GM12878 (cell line): ENCODE measurements around the gene BBLN. TPM values are rescaled to one million over a fixed set of nuclear protein-coding genes. Genes with fewer than 3 reads are reported as not detected.

Experiments used
- ATAC-seq: fragments of 200-7000 bp; cut with Tn5 transposase; 3 replicates; pipeline ENCODE4 v1.9.1; 2020; ENCODE audit warnings: mild to moderate bottlenecking, moderate library complexity
- BruUV-seq: library from RNA; stranded (reverse); fragments of 400-500 nt; replicated peaks from 2 replicates; lab custom pipeline; 2021; lab: Mats Ljungman, UMichigan
- CTCF ChIA-PET: fragments of 300-600 bp; sonication (Branson Sonifier 250); formaldehyde crosslinking; extraction: SDS; loops from one replicate; lab custom pipeline; 2021; ENCODE audit warnings: inconsistent platforms; lab: Yijun Ruan, JAX
- POLR2A ChIA-PET: fragments of 350-600 bp; formaldehyde crosslinking; extraction: SDS; loops from one replicate; lab custom pipeline; 2021; ENCODE audit warnings: inconsistent platforms; lab: Charles Lee
- RAD21 ChIA-PET: fragments of 300-600 bp; sonication (Branson Sonifier 250); formaldehyde crosslinking; loops from one replicate; lab custom pipeline; 2023; ENCODE audit warnings: antibody characterized with exemption; ENCODE audit not compliant: unreplicated experiment; lab: Charles Lee
- SMC1A ChIA-PET: fragments of 300-600 bp; sonication (Branson Sonifier 250); formaldehyde crosslinking; loops from one replicate; lab custom pipeline; 2023; ENCODE audit not compliant: unreplicated experiment, uncharacterized antibody; lab: Charles Lee
- DNase-seq: peaks from one replicate; pipeline ENCODE4 v3.0.0-alpha.2; 2011; ENCODE audit warnings: low read depth, low spot score
- FAIRE-seq: peaks from 3 replicates; lab custom pipeline; 2011; peaks lifted over from hg19 to GRCh38; lab: Jason Lieb, UNC
- H2AFZ ChIP-seq: 2 replicates; pipeline ENCODE4 v1.6.0; 2011; ENCODE audit warnings: low read depth, low read length, control low read depth; ENCODE audit not compliant: control insufficient read depth
- H3K27ac ChIP-seq: 2 replicates; pipeline ENCODE4 v1.5.1; 2011; ENCODE audit warnings: control low read depth; ENCODE audit not compliant: control insufficient read depth, insufficient read depth
- H3K27me3 ChIP-seq, 2 experiments: replicated peaks in 1 of 2; 2 replicates each; pipeline versions ENCODE4 v1.6.0 to v1.6.1; 2011; ENCODE audit warnings: low read length in 1 of 2; ENCODE audit not compliant: control insufficient read depth in 2 of 2, insufficient read depth in 2 of 2
- H3K36me3 ChIP-seq, 2 experiments: 2 replicates each; pipeline ENCODE4 v1.5.1; 2011; ENCODE audit warnings: low read length in 1 of 2; ENCODE audit not compliant: control insufficient read depth in 2 of 2, insufficient read depth in 2 of 2
- H3K4me1 ChIP-seq: 2 replicates; pipeline ENCODE4 v1.6.1; 2011; ENCODE audit warnings: mild to moderate bottlenecking, low read length, moderate library complexity, mixed read lengths; ENCODE audit not compliant: control insufficient read depth, insufficient read depth
- H3K4me2 ChIP-seq: 2 replicates; pipeline ENCODE4 v1.6.0; 2011; ENCODE audit warnings: control low read depth; ENCODE audit not compliant: control insufficient read depth, insufficient read depth
- H3K4me3 ChIP-seq: fragments of 200-600 bp; sonication (generic); 2 replicates; pipeline ENCODE4 v1.5.1; 2016
- H3K79me2 ChIP-seq: 2 replicates; pipeline ENCODE4 v1.6.0; 2011; ENCODE audit warnings: low read length; ENCODE audit not compliant: control insufficient read depth, insufficient read depth
- H3K9ac ChIP-seq: 2 replicates; pipeline ENCODE4 v1.8.0; 2011; ENCODE audit warnings: low read length, control low read depth, mixed read lengths; ENCODE audit not compliant: control insufficient read depth, insufficient read depth
- H3K9me3 ChIP-seq: replicated peaks from 3 replicates; pipeline ENCODE4 v1.5.1; 2011; ENCODE audit warnings: mild to moderate bottlenecking, low read length; ENCODE audit not compliant: control insufficient read depth, insufficient read depth
- H4K20me1 ChIP-seq: 2 replicates; pipeline ENCODE4 v1.6.0; 2011; ENCODE audit not compliant: control insufficient read depth, insufficient read depth
- BACH1 ChIP-seq: fragments of 450-650 bp; IDR thresholded peaks from 2 replicates; pipeline ENCODE4 v1.6.1; 2017; ENCODE audit warnings: mild to moderate bottlenecking, borderline replicate concordance
- ELK1 ChIP-seq: IDR thresholded peaks from 2 replicates; pipeline ENCODE4 v1.6.1; 2012; ENCODE audit warnings: low read depth, low read length, improper control_type of control experiment
- KDM1A ChIP-seq: fragments of 200-600 bp; sonication (generic); IDR thresholded peaks from 2 replicates; pipeline ENCODE4 v1.6.1; 2016; ENCODE audit warnings: borderline replicate concordance
- POLR2A ChIP-seq: IDR thresholded peaks from 2 replicates; pipeline ENCODE4 v1.6.1; 2011; ENCODE audit warnings: low read depth, mild to moderate bottlenecking, low read length
- SKIL ChIP-seq: fragments of 450-650 bp; IDR thresholded peaks from 2 replicates; pipeline ENCODE4 v1.6.1; 2017; ENCODE audit warnings: mild to moderate bottlenecking, low read depth, inconsistent platforms; ENCODE audit not compliant: poor library complexity, severe bottlenecking
- SMARCA5 ChIP-seq: fragments of 450-650 bp; IDR thresholded peaks from 2 replicates; pipeline ENCODE4 v1.6.1; 2017; ENCODE audit warnings: mild to moderate bottlenecking
- STAT1 ChIP-seq: fragments of 450-650 bp; conservative IDR thresholded peaks from 2 replicates; pipeline ENCODE4 v1.6.1; 2014; ENCODE audit warnings: antibody characterized with exemption, mild to moderate bottlenecking
- ZNF384 ChIP-seq: IDR thresholded peaks from 2 replicates; pipeline ENCODE4 v1.6.1; 2012; ENCODE audit warnings: low read depth, mild to moderate bottlenecking, low read length, improper control_type of control experiment, borderline replicate concordance
- WGBS: methylation state at CpG from one replicate; pipeline ENCODE4 v1.1.6; 2016; ENCODE audit warnings: low lambda C conversion rate; ENCODE audit not compliant: insufficient replicate concordance, insufficient coverage; ENCODE audit errors: missing lambda C conversion rate; 5-methylcytosine and 5-hydroxymethylcytosine counted together
- in situ Hi-C: fragments of 300-500 bp; cut with MboI; formaldehyde crosslinking; loops from 9 replicates; pipeline ENCODE4 v1.14.3; 2018; ENCODE audit warnings: mixed read lengths
- intact Hi-C: fragments of 100-400 bp; cut with micrococcal nuclease; formaldehyde crosslinking; loops from one replicate; pipeline ENCODE4 v1.14.2; 2022; ENCODE audit not compliant: unreplicated experiment
- polyA plus RNA-seq, 11 experiments: library from polyadenylated mRNA; depleted of rRNA in 4 of 11; unstranded in 6 of 11; stranded (reverse) in 5 of 11; fragments of >200 nt; fragmentation: Nextera tagmentation in 4 of 11; fragmentation: Illumina TruSeq in 1 of 11; extraction: Ambion mirVana in 4 of 11; extraction: Trizol in 1 of 11; gene quantifications; 1 replicate in 1 of 11; 2 replicates in 10 of 11; pipeline versions ENCODE4 v1.2.1 to v1.2.3, GENCODE V29; 2011 to 2016; ENCODE audit warnings: inconsistent platforms in 2 of 11, missing spikeins in 2 of 11, low read depth in 1 of 11
- total RNA-seq, 4 experiments: library from RNA; depleted of rRNA in 3 of 4; stranded (reverse); fragments of >200 nt in 3 of 4; fragmentation: Illumina TruSeq in 1 of 4; extraction: Trizol in 1 of 4; gene quantifications; 2 replicates each; pipeline versions ENCODE4 v1.2.1 to v1.2.3, GENCODE V29; 2013 to 2021
- TF ChIP-seq, protein P1 (sequence below): fragments of 450-650 bp; IDR thresholded peaks from 2 replicates; pipeline ENCODE4 v1.6.1; 2018; ENCODE audit warnings: borderline replicate concordance, mild to moderate bottlenecking; ENCODE audit not compliant: partially characterized antibody

BBLN gene
- total and polyA plus RNA-seq, 10 of the 15 experiments (the other 5 are each of a cell fraction or from before 2014, with no cell fraction given), result 3.8 to 194 (median 66.2) TPM

DNA sequence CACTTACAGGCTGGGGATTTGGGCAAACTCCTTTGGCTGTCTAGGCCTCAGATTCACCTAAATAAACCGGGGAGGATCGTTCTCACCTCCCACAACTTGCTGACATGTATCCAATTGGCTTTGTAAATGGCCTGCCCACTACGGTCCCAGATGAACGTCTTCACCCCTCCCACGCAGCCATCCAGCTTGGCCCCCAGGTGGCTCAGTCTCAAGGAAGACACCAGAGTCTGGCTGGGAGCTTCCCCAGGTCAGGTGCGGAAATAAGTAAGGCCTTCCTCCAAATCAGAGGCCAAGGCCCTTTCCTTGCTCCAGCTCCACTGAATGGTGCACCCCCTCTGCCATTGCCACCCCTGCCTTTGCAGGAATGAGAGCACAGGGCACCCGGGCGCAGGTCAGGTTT is 19.9 kb downstream of the BBLN start:
- H3K9ac ChIP-seq, result no peak overlapping the region
- no peak overlapping the region for H3K4me2 ChIP-seq
- CTCF ChIA-PET, result no interaction called here
- FAIRE-seq (no peak), DNase-seq (no peak), ATAC-seq (no peak)
- H3K36me3 ChIP-seq, result peaks cover 16 to 21% of the 10 kb centered on the region in 2 experiments; a peak in 3 of 4 replicates
- in situ Hi-C loops (no loop called here), intact Hi-C loops (no loop called here)
- peaks cover 4% of the 10 kb centered on the region; the same call in 2 of the 3 replicates for H3K9me3 ChIP-seq
- no peaks in the 10 kb centered on the region for H3K79me2 ChIP-seq
- no peak overlapping the region for H3K4me3 ChIP-seq
- SMC1A ChIA-PET, result no interaction called here
- no peaks in the 10 kb centered on the region for H3K4me1 ChIP-seq
- RAD21 ChIA-PET, result no interaction called here
- H2AFZ ChIP-seq, result no peak overlapping the region
- no peaks in the 10 kb centered on the region for H4K20me1 ChIP-seq
- H3K27me3 ChIP-seq, result no peaks in the 10 kb centered on the region
- POLR2A ChIA-PET, result no interaction called here
- TF ChIP-seq ELK1, result no peak
- TF ChIP-seq SKIL, result no peak
- TF ChIP-seq POLR2A, result no peak
- TF ChIP-seq KDM1A, result no peak
- TF ChIP-seq STAT1, result no peak
- no peak for TF ChIP-seq ZNF384
- TF ChIP-seq, protein P1, sequence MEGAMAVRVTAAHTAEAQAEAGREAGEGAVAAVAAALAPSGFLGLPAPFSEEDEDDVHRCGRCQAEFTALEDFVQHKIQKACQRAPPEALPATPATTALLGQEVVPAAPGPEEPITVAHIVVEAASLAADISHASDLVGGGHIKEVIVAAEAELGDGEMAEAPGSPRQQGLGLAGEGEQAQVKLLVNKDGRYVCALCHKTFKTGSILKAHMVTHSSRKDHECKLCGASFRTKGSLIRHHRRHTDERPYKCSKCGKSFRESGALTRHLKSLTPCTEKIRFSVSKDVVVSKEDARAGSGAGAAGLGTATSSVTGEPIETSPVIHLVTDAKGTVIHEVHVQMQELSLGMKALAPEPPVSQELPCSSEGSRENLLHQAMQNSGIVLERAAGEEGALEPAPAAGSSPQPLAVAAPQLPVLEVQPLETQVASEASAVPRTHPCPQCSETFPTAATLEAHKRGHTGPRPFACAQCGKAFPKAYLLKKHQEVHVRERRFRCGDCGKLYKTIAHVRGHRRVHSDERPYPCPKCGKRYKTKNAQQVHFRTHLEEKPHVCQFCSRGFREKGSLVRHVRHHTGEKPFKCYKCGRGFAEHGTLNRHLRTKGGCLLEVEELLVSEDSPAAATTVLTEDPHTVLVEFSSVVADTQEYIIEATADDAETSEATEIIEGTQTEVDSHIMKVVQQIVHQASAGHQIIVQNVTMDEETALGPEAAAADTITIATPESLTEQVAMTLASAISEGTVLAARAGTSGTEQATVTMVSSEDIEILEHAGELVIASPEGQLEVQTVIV, result no peak
- no peak for TF ChIP-seq BACH1
- no peak for TF ChIP-seq SMARCA5
- WGBS, result 92% methylated on average over 8 of the region's 8 CpGs
- no peak overlapping the region for H3K27ac ChIP-seq
- BruUV-seq, result no TSS peak
